Activated B cell treated with CpG ODN at 0.5 μM for 24 hours (primary cell): ENCODE measurements around the gene CAMKMT. TPM values are rescaled to one million over a fixed set of nuclear protein-coding genes. Genes with fewer than 3 reads are reported as not detected.

Experiments
- ATAC-seq: fragments of 200-7000 bp; cut with Tn5 transposase; one replicate; pipeline ENCODE4 v1.10.0; 2021; ENCODE audit warnings: low read depth, mild to moderate bottlenecking, moderate library complexity
- CTCF ChIA-PET: fragments of 350-600 bp; sonication (Branson Sonifier 250); formaldehyde crosslinking; loops from one replicate; lab custom pipeline; 2021; ENCODE audit warnings: antibody characterized with exemption; lab: Charles Lee
- POLR2A ChIA-PET: fragments of 350-600 bp; sonication (Branson Sonifier 250); formaldehyde crosslinking; loops from one replicate; lab custom pipeline; 2021; ENCODE audit warnings: antibody characterized with exemption; lab: Charles Lee
- DNase-seq: peaks from one replicate; pipeline ENCODE4 v3.0.0; 2022
- H3K27ac Mint-ChIP-seq: one replicate; pipeline ENCODE4 v1.8.0; 2020; ENCODE audit warnings: mixed read lengths
- H3K27me3 Mint-ChIP-seq: one replicate; pipeline ENCODE4 v1.8.0; 2021; ENCODE audit warnings: mixed read lengths
- H3K36me3 Mint-ChIP-seq: one replicate; pipeline ENCODE4 v1.8.0; 2021; ENCODE audit warnings: low read depth, mixed read lengths
- H3K4me1 Mint-ChIP-seq: one replicate; pipeline ENCODE4 v1.8.0; 2021; ENCODE audit warnings: mixed read lengths
- H3K4me3 Mint-ChIP-seq: one replicate; pipeline ENCODE4 v1.8.0; 2020; ENCODE audit warnings: mild to moderate bottlenecking, mixed read lengths
- H3K9me3 Mint-ChIP-seq: one replicate; pipeline ENCODE4 v1.8.0; 2020; ENCODE audit warnings: mixed read lengths
- intact Hi-C: fragments of 100-400 bp; cut with micrococcal nuclease; formaldehyde crosslinking; loops from one replicate; pipeline ENCODE4 v1.15.1; 2024
- total RNA-seq: library from RNA; stranded (reverse); gene quantifications from 2 replicates; pipeline ENCODE4 v1.2.3, GENCODE V29; 2022
- TF ChIP-seq, protein P1 (sequence below): fragments of 200-600 bp; IDR thresholded peaks from one replicate; pipeline ENCODE4 v1.8.0; 2022; ENCODE audit warnings: antibody characterized with exemption, mild to moderate bottlenecking

CAMKMT gene
- total RNA-seq, 1 donor from 2014 or later, result 21.2 TPM

- ChIA-PET POLR2A (no interaction called here), CTCF (no interaction called here)
- no peak for ATAC-seq
- no peaks in the 10 kb centered on the region for H3K4me1 Mint-ChIP-seq
- TF ChIP-seq, protein P1, sequence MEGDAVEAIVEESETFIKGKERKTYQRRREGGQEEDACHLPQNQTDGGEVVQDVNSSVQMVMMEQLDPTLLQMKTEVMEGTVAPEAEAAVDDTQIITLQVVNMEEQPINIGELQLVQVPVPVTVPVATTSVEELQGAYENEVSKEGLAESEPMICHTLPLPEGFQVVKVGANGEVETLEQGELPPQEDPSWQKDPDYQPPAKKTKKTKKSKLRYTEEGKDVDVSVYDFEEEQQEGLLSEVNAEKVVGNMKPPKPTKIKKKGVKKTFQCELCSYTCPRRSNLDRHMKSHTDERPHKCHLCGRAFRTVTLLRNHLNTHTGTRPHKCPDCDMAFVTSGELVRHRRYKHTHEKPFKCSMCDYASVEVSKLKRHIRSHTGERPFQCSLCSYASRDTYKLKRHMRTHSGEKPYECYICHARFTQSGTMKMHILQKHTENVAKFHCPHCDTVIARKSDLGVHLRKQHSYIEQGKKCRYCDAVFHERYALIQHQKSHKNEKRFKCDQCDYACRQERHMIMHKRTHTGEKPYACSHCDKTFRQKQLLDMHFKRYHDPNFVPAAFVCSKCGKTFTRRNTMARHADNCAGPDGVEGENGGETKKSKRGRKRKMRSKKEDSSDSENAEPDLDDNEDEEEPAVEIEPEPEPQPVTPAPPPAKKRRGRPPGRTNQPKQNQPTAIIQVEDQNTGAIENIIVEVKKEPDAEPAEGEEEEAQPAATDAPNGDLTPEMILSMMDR, result no peak
- DNase-seq, result no peak
- intact Hi-C loops, result no loop called here
- no peaks in the 10 kb centered on the region for H3K36me3 Mint-ChIP-seq
- peaks cover 60% of the 10 kb centered on the region for H3K27me3 Mint-ChIP-seq
- no peaks in the 10 kb centered on the region for H3K9me3 Mint-ChIP-seq
- H3K4me3 Mint-ChIP-seq, result no peak overlapping the region
- H3K27ac Mint-ChIP-seq, result no peak overlapping the region
Measured at GRCh38 chr2:44813165-44813564, 451.4 kb downstream of the CAMKMT start.

GRCh38 chr2:44813658-44814057 lies 451.9 kb downstream of the CAMKMT start:
- DNase-seq, result no peak
- ATAC-seq, result no peak
- intact Hi-C loops, result no loop called here
- Mint-ChIP-seq H3K36me3 (no peaks in the 10 kb centered on the region), H3K4me1 (no peaks in the 10 kb centered on the region), H3K27me3 (peaks cover 57% of the 10 kb centered on the region), H3K9me3 (no peaks in the 10 kb centered on the region), H3K27ac (no peak overlapping the region), H3K4me3 (no peak overlapping the region)
- POLR2A ChIA-PET, result no interaction called here
- CTCF ChIA-PET, result no interaction called here
- TF ChIP-seq, protein P1, result no peak

DNA sequence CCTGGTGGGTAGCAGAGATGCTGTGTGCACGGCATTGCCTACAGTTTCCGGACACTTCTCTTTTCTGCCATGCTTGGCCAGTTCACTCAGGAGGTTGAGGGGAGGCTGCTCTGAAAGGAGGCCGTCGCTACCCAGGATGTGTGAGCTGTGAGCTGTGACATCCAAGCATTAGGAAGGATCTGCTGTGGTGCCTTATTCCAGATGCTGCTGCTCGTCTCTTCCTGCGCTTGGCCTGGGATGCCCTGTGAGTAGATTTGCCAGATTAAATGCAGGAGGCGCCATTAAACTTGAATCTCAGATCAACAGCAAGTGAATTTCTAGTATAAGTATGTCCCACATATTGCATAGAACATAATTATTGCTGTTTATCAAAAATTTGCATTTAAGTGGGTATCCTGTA lies 455.5 kb downstream of the CAMKMT start:
- H3K27me3 Mint-ChIP-seq, result peaks cover 28% of the 10 kb centered on the region
- intact Hi-C loops, result no loop called here
- H3K27ac Mint-ChIP-seq, result no peak overlapping the region
- no peak for DNase-seq
- H3K9me3 Mint-ChIP-seq, result no peaks in the 10 kb centered on the region
- ATAC-seq, result no peak
- H3K36me3 Mint-ChIP-seq, result no peaks in the 10 kb centered on the region
- TF ChIP-seq, protein P1, result no peak
- ChIA-PET POLR2A (no interaction called here), CTCF (no interaction called here)
- H3K4me3 Mint-ChIP-seq, result no peak overlapping the region
- H3K4me1 Mint-ChIP-seq, result no peaks in the 10 kb centered on the region

- Mint-ChIP-seq H3K27me3 (peaks cover 25% of the 10 kb centered on the region), H3K27ac (no peak overlapping the region), H3K4me3 (no peak overlapping the region), H3K4me1 (no peaks in the 10 kb centered on the region), H3K36me3 (no peaks in the 10 kb centered on the region), H3K9me3 (no peaks in the 10 kb centered on the region)
- ChIA-PET CTCF (no interaction called here), POLR2A (no interaction called here)
- ATAC-seq, result no peak
- intact Hi-C loops, result no loop called here
- TF ChIP-seq, protein P1, result no peak
- no peak for DNase-seq
Measured at GRCh38 chr2:44817673-44818335, 456.1 kb downstream of the CAMKMT start.

DNA sequence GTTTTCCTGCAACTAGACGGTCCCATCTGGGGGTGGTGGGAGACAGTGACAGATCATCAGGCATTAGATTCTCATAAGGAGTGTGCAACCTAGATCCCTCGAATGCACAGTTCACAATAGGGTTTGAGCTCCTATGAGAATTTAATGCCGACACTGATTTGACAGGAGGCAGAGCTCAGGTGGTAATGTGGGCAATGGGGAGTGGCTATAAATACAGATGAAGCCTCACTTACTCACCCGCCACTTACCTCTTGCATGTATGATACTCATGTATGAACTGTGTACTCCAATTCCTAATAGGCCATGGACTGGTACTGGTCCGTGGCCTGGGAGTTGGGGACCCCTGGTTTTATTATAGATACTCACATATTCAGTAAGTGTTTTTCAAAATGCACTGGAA lies 457.3 kb downstream of the CAMKMT start:
- CTCF ChIA-PET, result no interaction called here

More for the DNA sequence above, 457.3 kb downstream of the CAMKMT start:
- Mint-ChIP-seq H3K27ac (no peak overlapping the region), H3K36me3 (no peaks in the 10 kb centered on the region), H3K4me3 (no peak overlapping the region), H3K27me3 (peaks cover 16% of the 10 kb centered on the region), H3K9me3 (no peaks in the 10 kb centered on the region), H3K4me1 (no peaks in the 10 kb centered on the region)
- DNase-seq (no peak), ATAC-seq (no peak)
- POLR2A ChIA-PET, result no interaction called here
- TF ChIP-seq, protein P1, result no peak
- intact Hi-C loops, result no loop called here
